Prostate gland (tissue), 2 donors: ENCODE results near the gene HRH4.

Experiments
- POLR2A ChIP-seq: fragments of 450-650 bp; IDR thresholded peaks from one replicate; pipeline ENCODE4 v1.6.1; 2016; ENCODE audit warnings: antibody characterized with exemption, mild to moderate bottlenecking
- POLR2AphosphoS5 ChIP-seq: sonication (generic); formaldehyde crosslinking; IDR thresholded peaks from one replicate; pipeline ENCODE4 v1.6.1; 2017; ENCODE audit warnings: antibody characterized with exemption
- TF ChIP-seq, protein P1 (sequence below), 4 experiments: fragments of 200-600 bp in 2 of 4; fragments of 450-650 bp in 2 of 4; sonication (generic) in 2 of 4; IDR thresholded peaks; 1 replicate in 3 of 4; 2 replicates in 1 of 4; pipeline ENCODE4 v1.5.1; 2016 to 2019; ENCODE audit warnings: antibody characterized with exemption in 4 of 4, mild to moderate bottlenecking in 2 of 4, moderate library complexity in 2 of 4

DNA sequence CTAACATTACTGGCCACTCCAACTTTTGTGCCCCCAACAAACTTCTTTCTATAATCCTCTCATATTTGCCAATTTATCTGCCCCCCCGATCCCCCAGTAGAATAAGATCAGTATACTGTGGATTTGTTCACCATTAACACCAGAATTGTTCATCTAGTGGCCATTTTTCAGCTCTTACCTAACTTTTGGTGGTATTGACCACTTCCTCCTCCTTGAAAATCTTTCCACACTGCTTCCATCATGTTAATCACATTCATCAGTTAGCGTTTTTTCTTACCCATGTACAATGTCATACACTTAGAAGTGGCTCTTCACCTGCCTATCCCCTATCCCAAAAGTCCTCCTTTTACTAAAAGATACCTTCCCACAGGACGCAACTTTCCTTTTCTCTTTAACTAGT is 27.8 kb upstream of the HRH4 start:
- TF ChIP-seq, protein P1, sequence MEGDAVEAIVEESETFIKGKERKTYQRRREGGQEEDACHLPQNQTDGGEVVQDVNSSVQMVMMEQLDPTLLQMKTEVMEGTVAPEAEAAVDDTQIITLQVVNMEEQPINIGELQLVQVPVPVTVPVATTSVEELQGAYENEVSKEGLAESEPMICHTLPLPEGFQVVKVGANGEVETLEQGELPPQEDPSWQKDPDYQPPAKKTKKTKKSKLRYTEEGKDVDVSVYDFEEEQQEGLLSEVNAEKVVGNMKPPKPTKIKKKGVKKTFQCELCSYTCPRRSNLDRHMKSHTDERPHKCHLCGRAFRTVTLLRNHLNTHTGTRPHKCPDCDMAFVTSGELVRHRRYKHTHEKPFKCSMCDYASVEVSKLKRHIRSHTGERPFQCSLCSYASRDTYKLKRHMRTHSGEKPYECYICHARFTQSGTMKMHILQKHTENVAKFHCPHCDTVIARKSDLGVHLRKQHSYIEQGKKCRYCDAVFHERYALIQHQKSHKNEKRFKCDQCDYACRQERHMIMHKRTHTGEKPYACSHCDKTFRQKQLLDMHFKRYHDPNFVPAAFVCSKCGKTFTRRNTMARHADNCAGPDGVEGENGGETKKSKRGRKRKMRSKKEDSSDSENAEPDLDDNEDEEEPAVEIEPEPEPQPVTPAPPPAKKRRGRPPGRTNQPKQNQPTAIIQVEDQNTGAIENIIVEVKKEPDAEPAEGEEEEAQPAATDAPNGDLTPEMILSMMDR (IDR thresholded peaks at IDR 0.05): no peak
- TF ChIP-seq POLR2AphosphoS5 (no peak), POLR2A (no peak)
